COR-L47 (cell line): ENCODE results near the gene IL1RAP.
"Not testable (repeated sequence)": the region's sequence is repeated elsewhere in the genome, so short reads cannot be mapped to it uniquely, and the experiment has no call there.

Source experiments
- DNase-seq: peaks from one replicate; lab custom pipeline; 2025; lab: John Stamatoyannopoulos, UW

The IL1RAP gene

DNA sequence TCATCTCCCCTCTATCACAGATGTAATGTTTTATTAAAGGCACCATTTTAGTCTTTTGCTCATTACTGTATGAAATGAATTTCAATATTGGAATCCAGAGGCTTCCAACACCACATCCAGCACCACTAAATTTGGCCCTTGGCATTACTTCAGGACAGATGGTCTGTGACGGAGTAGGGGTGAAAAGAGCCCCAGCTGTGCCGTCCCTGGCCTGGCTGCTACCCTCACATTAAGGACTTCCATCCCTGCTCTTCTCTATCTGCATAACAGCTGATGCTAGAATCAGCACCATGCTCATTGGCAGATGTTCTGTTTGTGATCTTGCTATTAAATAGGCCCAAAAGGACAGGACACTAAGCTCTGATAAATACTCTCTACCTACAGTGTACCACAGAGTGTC, 152.9 kb downstream of the IL1RAP start:
- no peak for DNase-seq

DNA sequence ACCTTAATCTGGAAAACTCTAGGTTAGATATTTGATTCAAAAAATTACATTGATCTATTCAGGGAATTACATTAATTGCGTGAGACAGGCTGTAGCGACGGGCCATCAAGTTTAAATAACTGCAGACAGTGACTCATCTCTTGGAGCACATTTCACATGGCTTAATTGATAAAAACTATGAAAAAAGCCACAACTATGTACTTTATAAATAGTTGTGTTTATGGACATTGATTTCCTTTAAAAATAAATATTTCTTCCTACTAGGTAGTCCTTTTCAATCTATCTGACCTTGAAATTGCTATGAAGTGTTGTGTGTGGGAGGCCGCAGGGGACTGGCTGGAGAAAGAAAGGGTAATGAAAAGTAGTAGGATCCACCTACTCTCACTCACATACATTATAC, 157.8 kb downstream of the IL1RAP start:
- no peak for DNase-seq

DNA sequence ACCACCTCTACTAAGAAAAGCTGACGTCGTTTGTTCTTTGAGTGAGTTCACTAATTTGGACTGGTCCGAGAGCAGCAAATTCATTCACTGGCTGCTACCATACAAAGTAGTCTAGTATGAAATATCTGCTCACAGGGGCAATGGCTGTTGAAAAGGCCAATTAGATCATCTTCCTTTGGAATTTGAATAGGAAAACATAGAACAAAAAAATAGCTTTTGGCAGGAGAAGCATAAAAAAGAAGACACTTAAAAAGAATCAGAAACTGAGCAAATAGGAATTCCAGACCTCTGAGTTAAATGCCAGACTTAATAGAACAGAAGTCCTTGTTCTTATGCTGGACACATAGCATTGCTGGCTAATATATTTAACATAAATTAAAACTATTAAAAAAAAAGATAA, 159.3 kb downstream of the IL1RAP start:
- DNase-seq, result no peak

DNA sequence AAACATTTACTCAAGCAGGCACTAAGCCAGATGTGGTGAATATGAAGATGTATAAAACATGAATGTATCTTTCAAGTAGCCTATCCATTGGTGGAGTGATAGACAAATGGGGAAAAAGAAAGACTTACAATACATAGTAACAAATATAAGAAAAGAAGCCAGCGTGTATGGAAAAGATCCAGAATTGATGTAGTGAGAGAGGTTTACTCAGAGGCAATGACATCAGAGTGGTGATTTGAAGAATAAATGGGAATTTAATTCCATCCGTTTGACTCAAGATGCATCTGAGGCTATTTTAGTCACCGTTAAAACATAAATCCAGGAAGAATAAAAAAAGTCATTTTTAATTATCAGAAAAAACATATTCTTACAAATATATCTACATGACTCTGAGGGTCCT, 162.6 kb downstream of the IL1RAP start:
- no peak for DNase-seq

DNA sequence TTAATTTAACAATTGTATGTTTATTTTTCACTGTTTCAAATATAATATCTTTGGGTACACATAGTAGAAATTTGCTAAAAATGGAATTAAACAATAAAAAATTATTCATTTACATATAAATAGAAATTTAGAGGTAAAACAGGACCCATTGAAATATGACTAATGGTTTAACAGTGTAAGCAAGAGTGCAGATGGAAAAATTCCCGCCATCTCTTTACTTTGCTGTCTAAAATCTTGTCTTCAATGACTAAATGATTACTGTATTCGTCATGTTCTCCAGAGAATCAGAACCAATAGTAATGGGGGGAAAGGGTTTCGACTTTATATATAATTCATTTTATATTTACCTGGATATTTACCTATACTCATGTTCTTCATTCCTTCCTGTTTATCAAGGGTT, 163.1 kb downstream of the IL1RAP start:
- no peak for DNase-seq

DNA sequence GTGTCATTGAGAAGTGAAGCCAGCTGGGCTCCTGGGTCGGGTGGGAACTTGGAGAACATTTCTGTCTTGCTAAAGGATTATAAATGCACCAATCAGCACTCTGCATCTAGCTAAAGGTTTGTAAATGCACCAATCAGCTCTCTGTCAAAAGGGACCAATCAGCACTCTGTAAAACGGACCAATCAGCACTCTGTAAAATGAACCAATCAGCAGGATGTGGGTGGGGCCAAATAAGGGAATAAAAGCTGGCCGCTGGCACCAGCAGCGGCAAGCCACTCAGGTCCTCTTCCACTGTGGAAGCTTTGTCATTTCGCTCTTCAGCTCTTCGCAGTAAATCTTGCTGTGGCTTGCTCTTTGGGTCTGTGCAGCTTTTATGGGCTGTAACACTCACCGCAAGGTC, 164.0 kb downstream of the IL1RAP start:
- DNase-seq, result not testable (repeated sequence)

DNA sequence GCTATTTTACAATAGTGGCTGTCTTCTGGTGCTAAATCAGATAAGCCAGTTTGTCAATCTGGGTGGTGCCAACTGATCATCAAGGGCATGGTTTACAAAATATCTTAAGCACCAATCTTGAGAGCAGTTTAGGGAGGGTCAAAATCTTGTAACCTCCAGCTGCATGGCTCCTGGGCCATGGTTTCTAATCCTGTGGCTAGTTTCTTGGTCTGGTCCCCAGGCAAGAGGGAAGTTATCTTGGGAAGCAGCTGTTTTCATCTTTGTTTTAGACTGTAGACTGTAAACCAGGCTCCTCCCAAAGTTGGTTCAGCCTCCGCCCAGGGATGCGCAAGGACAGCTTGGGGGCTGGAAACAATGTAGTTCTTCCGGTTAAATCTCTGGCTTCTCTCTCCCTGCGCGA, 166.8 kb downstream of the IL1RAP start:
- no peak for DNase-seq

DNA sequence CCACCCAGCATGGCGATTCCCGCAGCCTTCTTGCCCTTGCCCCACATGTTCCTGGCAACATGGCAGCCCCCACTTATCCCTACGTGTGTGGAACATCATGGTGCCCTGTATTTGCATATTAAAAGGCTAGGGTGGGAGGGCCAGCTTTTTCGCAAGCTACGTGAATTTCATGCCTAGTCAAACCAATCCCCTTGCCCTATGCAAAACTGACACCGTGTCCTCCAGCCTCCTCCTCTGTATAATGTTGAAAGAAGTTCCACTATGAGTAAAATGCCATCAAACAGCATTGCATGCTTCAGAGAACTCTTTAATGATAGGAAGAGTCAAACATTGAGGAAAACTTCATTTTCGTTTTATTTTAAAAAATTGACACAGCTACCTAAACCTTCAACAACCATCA, 170.9 kb downstream of the IL1RAP start:
- no peak for DNase-seq

DNA sequence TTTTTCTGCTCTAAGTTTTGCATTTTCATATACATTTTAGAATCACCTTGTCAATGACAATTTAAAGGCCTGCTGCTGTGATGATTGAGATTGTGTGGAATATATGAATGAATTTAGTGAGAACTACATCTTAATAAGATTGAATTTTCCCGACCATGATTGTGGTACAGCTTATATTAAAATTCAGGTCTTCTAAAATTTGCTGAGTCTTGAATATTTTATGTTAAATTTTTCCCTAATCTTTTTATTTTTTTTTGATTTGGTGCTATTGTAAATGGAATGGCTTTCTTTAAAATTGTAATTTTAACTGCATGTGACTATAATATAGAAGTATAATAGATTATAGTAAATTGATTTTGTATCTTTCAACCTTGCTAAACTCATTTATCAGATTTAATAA, 172.1 kb downstream of the IL1RAP start:
- no peak for DNase-seq

DNA sequence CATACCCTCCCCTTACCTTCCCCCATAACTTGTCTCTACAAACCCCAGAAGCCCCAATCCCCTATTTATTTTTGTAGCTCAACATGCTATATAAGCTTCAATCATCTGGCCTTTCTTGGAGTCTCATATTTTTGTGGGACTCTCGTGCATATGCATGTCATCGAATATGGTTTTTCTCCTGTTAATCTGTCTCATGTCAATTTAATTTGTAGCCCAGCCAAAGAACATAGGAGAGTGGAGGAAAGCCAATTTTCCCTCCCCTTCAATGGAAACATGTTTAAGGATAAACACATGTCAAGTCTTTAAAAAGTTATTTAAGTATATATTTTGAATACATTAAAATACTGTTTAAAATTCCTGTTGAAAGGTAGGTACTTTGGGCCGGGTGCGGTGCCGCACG, 176.4 kb downstream of the IL1RAP start:
- no peak for DNase-seq

DNA sequence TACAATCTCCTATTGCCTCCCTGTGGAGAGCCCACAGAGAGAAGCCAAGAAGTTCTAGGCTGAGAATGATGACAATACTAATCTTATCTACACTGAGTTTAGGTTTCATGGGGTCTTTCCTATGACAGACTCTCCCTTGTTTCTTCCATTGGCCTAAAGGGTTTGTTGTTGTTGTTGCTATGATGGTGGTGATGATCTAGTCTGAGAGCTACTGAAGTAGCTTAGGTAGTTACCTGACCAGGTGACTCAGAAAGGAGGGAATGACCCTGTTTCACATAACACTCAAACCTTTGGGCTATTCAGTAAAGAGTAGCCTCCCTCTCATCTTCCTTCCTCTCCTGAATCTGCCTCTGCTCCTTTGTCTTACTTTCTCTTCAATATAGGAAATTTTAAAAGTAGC, 178.4 kb downstream of the IL1RAP start:
- no peak for DNase-seq

DNA sequence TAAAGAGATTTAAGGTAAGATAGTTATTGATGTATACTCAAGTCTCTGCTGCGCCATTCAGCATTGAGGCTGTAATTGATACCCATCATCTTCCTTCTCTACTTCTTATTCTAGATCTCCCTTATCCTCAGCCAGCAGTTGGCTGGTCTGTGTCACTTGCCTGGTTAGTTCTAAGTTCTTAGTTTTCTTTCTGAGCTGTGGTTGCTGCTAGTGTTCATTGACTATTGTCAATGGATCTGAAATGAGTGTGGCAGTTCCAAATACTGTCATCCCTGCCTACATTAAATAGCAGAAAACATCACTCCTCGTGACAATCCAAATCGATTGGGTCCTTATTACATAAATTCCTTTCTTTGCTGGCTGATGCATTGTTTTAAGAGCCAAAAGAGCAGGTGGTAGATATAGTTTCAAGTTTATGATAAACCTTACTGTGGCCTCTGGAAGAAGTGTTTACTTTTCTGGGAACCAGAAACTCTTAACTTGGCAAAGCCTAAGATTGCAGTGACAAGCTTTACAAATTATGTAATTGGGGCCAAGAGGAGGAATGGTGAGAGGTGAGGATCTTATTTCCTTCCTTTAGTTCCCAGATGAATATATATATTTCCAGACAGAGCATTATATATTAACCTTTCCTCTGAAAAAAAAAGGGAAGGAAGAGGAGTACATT, 180.6 kb downstream of the IL1RAP start:
- no peak for DNase-seq

DNA sequence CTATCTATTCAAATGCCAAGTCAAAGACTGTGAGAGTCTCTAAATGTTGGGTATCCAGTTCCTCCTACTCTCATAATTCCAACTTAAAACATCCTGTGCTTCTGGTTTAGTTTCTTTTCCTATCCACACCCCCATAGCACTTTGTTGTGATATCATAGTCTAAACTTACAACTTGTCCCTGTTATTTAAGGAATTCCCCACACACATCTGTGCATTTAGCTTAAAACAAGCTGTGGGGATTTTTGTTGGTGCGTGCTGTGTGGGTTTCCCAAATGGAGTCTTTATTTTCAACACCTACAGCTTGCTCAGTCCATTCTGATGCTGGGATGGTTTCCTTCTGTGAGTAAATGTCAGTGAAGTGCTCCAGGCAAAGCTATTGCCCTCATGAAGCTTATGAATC, 181.3 kb downstream of the IL1RAP start:
- no peak for DNase-seq

DNA sequence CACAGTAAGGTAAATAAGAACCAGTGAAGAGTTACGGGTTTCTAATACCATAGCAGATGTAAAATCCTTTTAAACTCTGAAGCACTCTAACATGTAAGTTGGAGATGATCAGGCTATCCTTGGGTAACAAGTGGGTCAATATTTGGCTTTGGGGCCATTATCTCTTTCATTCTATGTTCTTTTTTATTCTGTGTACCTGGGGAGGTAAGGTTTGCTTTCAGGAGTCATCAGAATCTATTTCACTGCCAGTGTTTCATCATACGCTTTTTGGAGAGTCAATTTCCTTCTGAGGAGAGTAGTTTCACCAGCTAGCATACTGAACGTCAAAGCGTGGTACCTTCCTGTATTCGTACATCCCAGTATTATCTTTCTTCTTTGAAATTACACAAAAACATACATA, 182.1 kb downstream of the IL1RAP start:
- no peak for DNase-seq

DNA sequence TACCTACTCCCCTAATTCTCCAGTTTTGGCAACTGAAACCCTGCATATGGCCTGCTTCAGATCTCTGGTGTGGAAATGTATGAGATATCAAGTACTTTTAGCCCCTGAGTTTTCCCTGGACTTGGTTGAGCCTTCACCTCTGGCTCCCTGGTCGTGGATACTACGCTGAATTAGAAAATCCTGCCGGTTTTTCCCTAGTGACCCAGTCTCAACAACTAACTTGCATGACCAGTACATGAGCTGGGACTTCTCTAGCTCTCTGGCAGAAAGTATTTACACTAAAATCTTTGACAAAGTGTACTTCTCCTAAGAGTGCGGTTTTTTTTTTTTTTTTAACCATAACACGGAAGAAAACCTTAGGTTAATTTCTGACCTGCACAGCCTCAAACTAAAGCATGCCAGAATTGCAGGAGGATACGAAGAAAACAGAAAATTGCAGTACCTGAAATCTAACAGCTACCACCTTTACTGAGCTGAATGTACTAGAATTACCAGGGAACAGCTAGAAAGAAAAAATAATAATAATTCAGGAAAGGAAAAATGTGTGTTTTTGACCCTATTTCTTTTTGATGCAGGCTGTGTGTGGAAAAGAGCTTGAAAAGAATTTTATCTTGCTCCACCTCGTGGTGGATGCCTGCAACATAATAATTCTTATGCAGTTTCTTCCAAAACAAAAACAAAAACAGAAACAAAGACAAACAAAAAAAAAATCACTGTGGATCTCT, 183.1 kb downstream of the IL1RAP start:
- DNase-seq, result peak; percentile 24

DNA sequence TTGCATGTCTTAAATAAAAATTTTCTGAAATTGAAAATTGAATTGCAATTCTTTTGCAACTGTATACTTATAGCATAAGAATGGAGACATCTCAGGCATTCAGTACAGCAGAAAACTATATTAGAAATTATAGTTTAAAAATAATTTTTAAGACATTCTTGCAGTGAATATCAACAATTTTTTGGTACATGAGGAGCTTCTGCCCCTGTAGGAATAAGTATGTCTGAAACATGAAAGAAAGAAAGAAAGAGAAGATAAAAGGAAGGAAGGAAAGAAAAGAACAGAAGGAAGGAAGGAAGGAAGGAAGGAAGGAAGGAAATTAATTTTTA, 183.6 kb downstream of the IL1RAP start:
- no peak for DNase-seq

DNA sequence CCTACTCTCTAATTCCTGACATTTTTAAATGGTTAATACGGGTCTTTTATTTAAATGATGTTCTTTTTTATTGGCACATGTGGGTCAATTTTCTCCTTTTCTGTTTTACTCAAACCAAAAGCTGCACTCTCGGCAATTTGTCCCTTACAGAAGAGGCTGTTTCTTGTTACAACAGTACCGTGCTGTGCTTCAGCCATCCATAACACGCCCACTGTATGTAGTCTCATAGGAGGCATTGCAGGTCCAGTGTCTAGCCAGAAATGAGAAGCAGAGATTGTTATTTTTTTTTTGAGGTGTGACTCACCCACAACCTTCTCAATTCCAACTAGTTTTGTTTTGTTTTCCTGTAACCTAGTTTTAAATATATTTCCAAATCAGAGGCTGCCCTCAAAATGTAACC, 184.0 kb downstream of the IL1RAP start:
- no peak for DNase-seq

DNA sequence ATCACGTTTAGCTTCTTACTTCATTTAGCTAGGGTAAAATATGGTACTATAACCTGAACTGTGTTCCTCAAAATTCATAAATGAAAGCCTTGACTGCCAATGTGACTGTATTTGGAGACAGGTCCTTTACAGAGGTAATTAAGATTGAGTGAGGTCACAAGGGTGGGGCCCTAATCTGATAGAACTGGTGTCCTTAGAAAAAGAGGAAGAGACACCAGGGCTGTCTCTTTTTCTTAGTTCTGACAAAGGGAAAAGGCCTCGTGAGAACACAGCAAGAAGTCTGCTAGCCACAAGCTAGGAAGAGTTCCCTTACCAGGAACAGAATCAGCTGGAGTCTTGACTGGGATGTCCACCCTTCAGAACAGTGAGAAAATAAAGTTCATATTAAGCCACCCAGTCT, 185.9 kb downstream of the IL1RAP start:
- DNase-seq, result no peak

DNA sequence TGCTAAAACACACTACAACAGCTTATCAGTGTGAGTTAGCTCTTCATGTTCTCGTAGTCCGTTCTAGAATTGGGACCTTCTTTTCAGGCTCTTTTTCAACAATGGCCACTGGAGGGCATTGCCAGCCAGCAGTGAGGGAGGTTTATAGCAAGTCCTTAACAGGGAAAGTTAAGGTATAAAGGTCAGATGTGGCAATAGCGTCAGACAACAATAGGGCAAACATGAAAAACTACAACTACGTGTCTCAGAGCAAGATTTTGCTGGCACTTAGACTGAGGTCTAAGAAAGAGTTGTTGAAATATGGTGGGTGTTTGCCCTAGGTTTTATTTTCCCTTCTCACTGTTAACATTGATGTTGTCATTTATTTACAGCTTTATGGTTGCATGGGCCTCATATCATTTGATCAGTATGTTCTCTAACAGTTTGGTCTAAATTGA, 187.2 kb downstream of the IL1RAP start:
- DNase-seq, result peak; percentile 47

DNA sequence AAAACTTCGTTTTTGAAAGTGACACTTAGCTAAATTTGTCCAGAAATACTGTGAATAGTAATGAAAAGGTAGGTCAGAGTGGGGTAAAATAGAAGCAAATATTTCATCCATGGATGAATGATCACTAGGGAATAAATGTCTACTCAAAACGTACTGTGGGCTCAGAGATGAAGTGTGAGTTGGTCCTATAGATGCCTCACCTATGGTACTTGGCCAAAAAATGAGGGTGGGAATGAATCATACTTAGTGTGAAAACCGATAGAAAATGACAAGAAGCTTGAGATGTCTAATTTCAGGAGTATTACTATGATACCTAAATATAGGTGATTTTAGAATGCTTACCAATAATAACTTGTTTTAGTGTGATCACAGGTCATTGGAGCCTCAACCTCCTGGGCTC, 192.7 kb downstream of the IL1RAP start:
- no peak for DNase-seq
